Measurements from ENCODE around the gene BPIFA3. TPM values are rescaled to one million over a fixed set of nuclear protein-coding genes. Genes with fewer than 3 reads are reported as not detected.

Gene BPIFA3
- total RNA-seq, 5 donors from 2014 or later (not counting 1 experiment from before 2014, with no cell fraction given) = not detected

DNA sequence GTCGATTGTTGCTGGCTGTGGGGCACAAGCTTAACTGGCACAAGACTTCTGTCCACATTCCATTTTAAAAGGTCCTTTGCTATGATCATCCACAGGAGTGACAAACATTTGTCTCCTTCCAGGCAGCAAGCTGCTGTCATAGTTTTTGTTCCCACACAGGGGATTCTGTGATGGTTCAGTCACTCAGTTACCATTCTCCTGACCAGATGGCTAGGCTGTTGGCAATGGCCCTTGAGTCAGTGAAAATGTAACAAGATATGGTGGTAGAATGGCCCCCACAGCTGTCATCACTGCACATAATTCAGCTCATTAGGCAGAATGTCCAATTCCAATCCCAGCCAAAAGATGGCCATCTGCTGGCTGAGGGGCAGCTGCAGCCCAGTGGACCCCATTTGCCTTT lies 32.3 kb downstream of the BPIFA3 start:
- Histone ChIP-seq H3K27ac (ENCODE audit: low read length) (no peak overlapping the region), H3K4me3 (ENCODE audit: control insufficient read depth in 1 of 2, extremely low read depth in 1 of 2, low read length in 1 of 2) (no peak overlapping the region), H3K9me3 (no peaks in the 10 kb centered on the region), H3K4me1 (ENCODE audit: control insufficient read depth in 1 of 2, extremely low read depth in 1 of 2, insufficient read depth in 2 of 2, low read length in 2 of 2) (no peaks in the 10 kb centered on the region), H3K27me3 (replicated peaks in 1 of 2; ENCODE audit: control insufficient read depth in 2 of 2, extremely low read depth in 1 of 2, insufficient read depth in 2 of 2, low read length in 1 of 2) (peaks cover 0 to 3% of the 10 kb centered on the region in 2 experiments), H3K36me3 (ENCODE audit: control insufficient read depth in 2 of 2, extremely low read depth in 1 of 2, insufficient read depth in 1 of 2, low read length in 1 of 2) (no peaks in the 10 kb centered on the region)
- H3K27me3 Mint-ChIP-seq = peaks cover 5% of the 10 kb centered on the region in 2 donors
- ChIA-PET POLR2A (no interaction called here), CTCF (no interaction called here)
- peaks cover 0 to 4% (median 4%) of the 10 kb centered on the region in 3 donors for H3K9me3 Mint-ChIP-seq
- no peak overlapping the region for H3K27ac Mint-ChIP-seq
- ATAC-seq (replicated peaks in 1 of 4) (no peak), DNase-seq (no peak)
- H3K4me3 Mint-ChIP-seq = no peak overlapping the region
- no peaks in the 10 kb centered on the region for H3K36me3 Mint-ChIP-seq
- 100% methylated on average over 1 of the region's 1 CpG for WGBS (ENCODE audit: insufficient coverage)
- no peaks in the 10 kb centered on the region for H3K4me1 Mint-ChIP-seq

DNA sequence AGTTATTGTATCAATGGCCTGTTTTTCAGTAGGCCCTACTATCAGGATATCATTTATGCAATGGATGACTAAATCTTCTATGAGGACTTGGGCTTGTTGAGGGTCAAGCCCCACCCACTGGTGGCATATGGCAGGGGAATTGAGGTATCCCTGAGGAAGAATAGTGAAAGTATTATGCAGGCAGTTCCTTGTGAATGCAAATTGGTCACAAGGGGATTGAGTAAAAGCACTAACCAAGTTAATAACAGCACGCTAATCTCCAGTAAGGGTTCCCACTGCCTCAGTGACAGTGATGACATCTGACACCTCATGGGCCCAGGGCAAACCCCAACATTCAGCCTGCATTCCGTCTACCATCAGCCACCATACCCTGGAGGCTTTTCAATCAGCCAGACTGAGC lies 33.5 kb downstream of the BPIFA3 start:
- Histone ChIP-seq H3K9me3 (no peaks in the 10 kb centered on the region), H3K4me1 (ENCODE audit: control insufficient read depth in 1 of 2, extremely low read depth in 1 of 2, insufficient read depth in 2 of 2, low read length in 2 of 2) (no peaks in the 10 kb centered on the region), H3K27me3 (replicated peaks in 1 of 2; ENCODE audit: control insufficient read depth in 2 of 2, extremely low read depth in 1 of 2, insufficient read depth in 2 of 2, low read length in 1 of 2) (peaks cover 0 to 3% of the 10 kb centered on the region in 2 experiments), H3K27ac (ENCODE audit: low read length) (no peak overlapping the region), H3K4me3 (ENCODE audit: control insufficient read depth in 1 of 2, extremely low read depth in 1 of 2, low read length in 1 of 2) (no peak overlapping the region), H3K36me3 (ENCODE audit: control insufficient read depth in 2 of 2, extremely low read depth in 1 of 2, insufficient read depth in 1 of 2, low read length in 1 of 2) (no peaks in the 10 kb centered on the region)
- DNase-seq (no peak), ATAC-seq (replicated peaks in 1 of 4) (no peak)
- H3K36me3 Mint-ChIP-seq = no peaks in the 10 kb centered on the region
- ChIA-PET CTCF (no interaction called here), POLR2A (no interaction called here)
- WGBS (ENCODE audit: insufficient coverage) = 100% methylated on average over 1 of the region's 2 CpGs
- H3K27me3 Mint-ChIP-seq = peaks cover 6 to 9% of the 10 kb centered on the region in 2 donors
- H3K4me1 Mint-ChIP-seq = no peaks in the 10 kb centered on the region
- no peak overlapping the region for H3K4me3 Mint-ChIP-seq
- peaks cover 0 to 5% (median 4%) of the 10 kb centered on the region in 3 donors for H3K9me3 Mint-ChIP-seq
- H3K27ac Mint-ChIP-seq = no peak overlapping the region

DNA sequence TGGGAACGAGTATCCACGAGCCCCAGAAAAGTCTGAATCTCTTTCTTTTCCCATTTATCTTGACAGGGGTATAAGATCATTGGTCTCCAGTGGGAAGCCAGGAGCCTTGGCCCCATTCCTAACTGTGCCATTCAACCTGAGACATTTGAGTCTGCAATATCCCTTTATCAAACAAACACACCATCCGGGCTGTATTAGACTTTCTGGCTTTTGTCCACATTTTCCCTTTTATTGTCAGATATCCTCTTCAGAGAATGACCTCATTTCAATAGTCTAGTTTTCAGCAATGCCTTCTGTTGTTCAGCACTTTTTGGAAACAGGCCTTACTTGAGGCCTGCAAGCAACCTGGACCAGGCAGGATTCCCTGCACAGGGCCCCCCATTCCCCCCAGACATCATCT lies 34.3 kb downstream of the BPIFA3 start:
- Mint-ChIP-seq H3K4me3 (no peak overlapping the region), H3K27me3 (peaks cover 6 to 9% of the 10 kb centered on the region in 2 donors), H3K27ac (no peak overlapping the region), H3K36me3 (no peaks in the 10 kb centered on the region), H3K9me3 (peaks cover 0 to 5% (median 4%) of the 10 kb centered on the region in 3 donors), H3K4me1 (no peaks in the 10 kb centered on the region)
- no peak overlapping the region for H3K27ac ChIP-seq (ENCODE audit: low read length)
- no peaks in the 10 kb centered on the region for H3K36me3 ChIP-seq (ENCODE audit: control insufficient read depth in 2 of 2, extremely low read depth in 1 of 2, insufficient read depth in 1 of 2, low read length in 1 of 2)
- ATAC-seq (replicated peaks in 1 of 4) (no peak), DNase-seq (no peak)
- H3K27me3 ChIP-seq (replicated peaks in 1 of 2; ENCODE audit: control insufficient read depth in 2 of 2, extremely low read depth in 1 of 2, insufficient read depth in 2 of 2, low read length in 1 of 2) = peaks cover 0 to 3% of the 10 kb centered on the region in 2 experiments
- POLR2A ChIA-PET = no interaction called here
- CTCF ChIA-PET = no interaction called here
- H3K9me3 ChIP-seq = no peaks in the 10 kb centered on the region
- no peaks in the 10 kb centered on the region for H3K4me1 ChIP-seq (ENCODE audit: control insufficient read depth in 1 of 2, extremely low read depth in 1 of 2, insufficient read depth in 2 of 2, low read length in 2 of 2)
- H3K4me3 ChIP-seq (ENCODE audit: control insufficient read depth in 1 of 2, extremely low read depth in 1 of 2, low read length in 1 of 2) = no peak overlapping the region
- 100% methylated on average over 1 of the region's 3 CpGs for WGBS (ENCODE audit: insufficient coverage)

DNA sequence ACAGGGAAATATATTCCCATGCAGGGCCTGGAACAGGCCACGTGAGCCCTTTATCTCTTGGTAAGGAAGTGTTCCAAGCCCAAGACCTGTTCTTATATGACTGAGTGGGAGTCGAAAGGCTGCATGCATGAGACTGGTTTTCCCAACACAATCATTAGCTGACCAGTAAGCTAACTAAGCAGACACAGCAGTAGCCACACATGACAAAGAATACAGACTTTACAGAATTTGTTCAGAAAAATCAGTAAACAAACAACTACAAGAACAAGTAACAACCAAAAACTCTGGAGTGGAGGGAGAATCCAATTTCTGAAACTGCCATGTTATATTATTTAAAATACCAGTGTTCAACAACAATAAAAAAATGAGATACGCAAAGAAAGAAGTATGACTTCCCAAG lies 35.3 kb downstream of the BPIFA3 start:
- Mint-ChIP-seq H3K4me1 (no peaks in the 10 kb centered on the region), H3K36me3 (no peaks in the 10 kb centered on the region), H3K27ac (no peak overlapping the region), H3K9me3 (peaks cover 0 to 5% (median 4%) of the 10 kb centered on the region in 3 donors), H3K4me3 (no peak overlapping the region), H3K27me3 (peaks cover 9 to 10% of the 10 kb centered on the region in 2 donors)
- no peak overlapping the region for H3K27ac ChIP-seq (ENCODE audit: low read length)
- no CpG with 5 or more reads among the region's 3 CpGs for WGBS (ENCODE audit: insufficient coverage)
- ATAC-seq (replicated peaks in 1 of 4) = no peak
- CTCF ChIA-PET = no interaction called here
- POLR2A ChIA-PET = no interaction called here
- peaks cover 0 to 6% of the 10 kb centered on the region in 2 experiments for H3K27me3 ChIP-seq (replicated peaks in 1 of 2; ENCODE audit: control insufficient read depth in 2 of 2, extremely low read depth in 1 of 2, insufficient read depth in 2 of 2, low read length in 1 of 2)
- no peaks in the 10 kb centered on the region for H3K9me3 ChIP-seq
- no peaks in the 10 kb centered on the region for H3K36me3 ChIP-seq (ENCODE audit: control insufficient read depth in 2 of 2, extremely low read depth in 1 of 2, insufficient read depth in 1 of 2, low read length in 1 of 2)
- no peak overlapping the region for H3K4me3 ChIP-seq (ENCODE audit: control insufficient read depth in 1 of 2, extremely low read depth in 1 of 2, low read length in 1 of 2)
- no peak for DNase-seq
- no peaks in the 10 kb centered on the region for H3K4me1 ChIP-seq (ENCODE audit: control insufficient read depth in 1 of 2, extremely low read depth in 1 of 2, insufficient read depth in 2 of 2, low read length in 2 of 2)

DNA sequence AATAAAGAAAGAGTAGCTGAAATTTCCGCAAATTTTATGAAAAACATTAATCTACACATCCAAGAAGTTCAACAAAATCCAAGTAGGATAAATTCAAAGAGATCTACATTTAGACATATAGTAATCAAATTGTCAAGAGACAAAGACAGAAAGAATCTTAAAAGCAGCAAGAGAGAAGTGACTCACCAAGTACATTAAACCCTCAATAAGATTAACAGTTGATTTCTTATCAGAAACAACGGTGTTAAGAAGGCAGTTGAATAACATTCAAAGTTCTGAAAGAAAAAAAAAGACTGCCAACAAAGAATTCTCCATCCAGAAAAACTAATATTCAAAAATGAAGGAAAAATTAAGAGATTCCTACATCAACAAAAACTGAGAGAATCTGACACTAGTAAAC lies 37.9 kb downstream of the BPIFA3 start:
- no peak overlapping the region for H3K4me3 ChIP-seq (ENCODE audit: control insufficient read depth in 1 of 2, extremely low read depth in 1 of 2, low read length in 1 of 2)
- no CpG with 5 or more reads among the region's 2 CpGs for WGBS (ENCODE audit: insufficient coverage)
- no peak overlapping the region for H3K27ac ChIP-seq (ENCODE audit: low read length)
- H3K4me1 ChIP-seq (ENCODE audit: control insufficient read depth in 1 of 2, extremely low read depth in 1 of 2, insufficient read depth in 2 of 2, low read length in 2 of 2) = no peaks in the 10 kb centered on the region
- no peaks in the 10 kb centered on the region for H3K9me3 ChIP-seq
- H3K27me3 Mint-ChIP-seq = peaks cover 9 to 10% of the 10 kb centered on the region in 2 donors
- peaks cover 0 to 5% (median 4%) of the 10 kb centered on the region in 3 donors for H3K9me3 Mint-ChIP-seq
- no peak overlapping the region for H3K4me3 Mint-ChIP-seq
- ChIA-PET POLR2A (no interaction called here), CTCF (no interaction called here)
- no peaks in the 10 kb centered on the region for H3K36me3 ChIP-seq (ENCODE audit: control insufficient read depth in 2 of 2, extremely low read depth in 1 of 2, insufficient read depth in 1 of 2, low read length in 1 of 2)
- no peak for ATAC-seq (replicated peaks in 1 of 4)
- no peak for DNase-seq
- no peaks in the 10 kb centered on the region for H3K36me3 Mint-ChIP-seq
- H3K4me1 Mint-ChIP-seq = no peaks in the 10 kb centered on the region
- no peak overlapping the region for H3K27ac Mint-ChIP-seq
- H3K27me3 ChIP-seq (replicated peaks in 1 of 2; ENCODE audit: control insufficient read depth in 2 of 2, extremely low read depth in 1 of 2, insufficient read depth in 2 of 2, low read length in 1 of 2) = peaks cover 0 to 10% of the 10 kb centered on the region in 2 experiments

DNA sequence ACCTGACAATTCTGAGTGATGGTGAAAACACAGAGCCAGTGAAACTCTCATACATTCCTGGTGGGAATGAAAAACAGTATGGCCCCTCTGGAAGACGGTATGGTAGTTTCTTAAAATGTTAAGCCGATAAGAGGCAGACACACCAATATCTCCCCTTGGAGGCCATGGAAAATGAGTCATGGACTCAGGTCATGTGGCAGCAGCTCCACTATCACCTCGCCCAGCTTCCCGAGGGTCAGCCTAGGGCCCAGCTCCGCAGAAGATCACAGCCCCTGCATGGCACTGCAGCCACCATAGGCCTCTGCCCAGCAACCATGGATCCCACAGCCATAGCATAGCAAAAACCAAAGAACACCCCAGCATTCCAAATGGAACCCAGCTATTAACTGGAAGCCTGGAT lies 40.1 kb downstream of the BPIFA3 start:
- Histone ChIP-seq H3K4me1 (ENCODE audit: control insufficient read depth in 1 of 2, extremely low read depth in 1 of 2, insufficient read depth in 2 of 2, low read length in 2 of 2) (no peaks in the 10 kb centered on the region), H3K36me3 (ENCODE audit: control insufficient read depth in 2 of 2, extremely low read depth in 1 of 2, insufficient read depth in 1 of 2, low read length in 1 of 2) (no peaks in the 10 kb centered on the region), H3K9me3 (no peaks in the 10 kb centered on the region), H3K27ac (ENCODE audit: low read length) (no peak overlapping the region), H3K27me3 (replicated peaks in 1 of 2; ENCODE audit: control insufficient read depth in 2 of 2, extremely low read depth in 1 of 2, insufficient read depth in 2 of 2, low read length in 1 of 2) (peaks cover 3 to 15% of the 10 kb centered on the region in 2 experiments), H3K4me3 (ENCODE audit: control insufficient read depth in 1 of 2, extremely low read depth in 1 of 2, low read length in 1 of 2) (no peak overlapping the region)
- Mint-ChIP-seq H3K27ac (no peak overlapping the region), H3K4me3 (no peak overlapping the region), H3K27me3 (peaks cover 18 to 23% of the 10 kb centered on the region in 2 donors), H3K36me3 (no peaks in the 10 kb centered on the region), H3K4me1 (peaks cover 0 to 1% (median 0%) of the 10 kb centered on the region in 3 donors), H3K9me3 (peaks cover 0 to 5% (median 4%) of the 10 kb centered on the region in 3 donors)
- 89% methylated on average over 3 of the region's 5 CpGs for WGBS (ENCODE audit: insufficient coverage)
- ChIA-PET POLR2A (no interaction called here), CTCF (no interaction called here)
- DNase-seq (no peak), ATAC-seq (replicated peaks in 1 of 4) (no peak)

DNA sequence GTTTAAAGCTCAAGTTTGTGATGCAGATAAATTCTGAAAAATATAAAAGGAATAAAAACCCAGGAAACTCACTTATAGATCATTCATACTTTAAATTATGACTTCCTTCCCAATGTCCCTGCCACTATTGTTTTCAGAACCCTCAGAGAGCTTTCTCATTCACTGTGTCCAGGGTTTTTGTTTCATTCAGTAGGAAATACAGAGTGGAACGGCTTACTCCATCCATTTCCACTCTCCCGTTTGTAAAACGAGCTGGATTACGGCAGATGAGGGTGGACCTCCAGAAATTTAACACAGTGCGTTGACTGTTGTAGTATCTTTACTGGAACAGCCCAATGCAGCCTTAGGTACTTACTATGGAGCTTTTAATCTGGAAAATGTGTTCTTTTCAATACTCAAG lies 42.2 kb downstream of the BPIFA3 start:
- Histone ChIP-seq H3K4me1 (ENCODE audit: control insufficient read depth in 1 of 2, extremely low read depth in 1 of 2, insufficient read depth in 2 of 2, low read length in 2 of 2) (no peaks in the 10 kb centered on the region), H3K9me3 (no peaks in the 10 kb centered on the region), H3K27ac (ENCODE audit: low read length) (no peak overlapping the region), H3K4me3 (ENCODE audit: control insufficient read depth in 1 of 2, extremely low read depth in 1 of 2, low read length in 1 of 2) (no peak overlapping the region), H3K36me3 (ENCODE audit: control insufficient read depth in 2 of 2, extremely low read depth in 1 of 2, insufficient read depth in 1 of 2, low read length in 1 of 2) (no peaks in the 10 kb centered on the region), H3K27me3 (replicated peaks in 1 of 2; ENCODE audit: control insufficient read depth in 2 of 2, extremely low read depth in 1 of 2, insufficient read depth in 2 of 2, low read length in 1 of 2) (peaks cover 3 to 24% of the 10 kb centered on the region in 2 experiments)
- Mint-ChIP-seq H3K27me3 (peaks cover 20 to 27% of the 10 kb centered on the region in 2 donors), H3K27ac (no peak overlapping the region), H3K4me3 (no peak overlapping the region), H3K9me3 (peaks cover 0 to 1% (median under 1%) of the 10 kb centered on the region in 3 donors), H3K36me3 (no peaks in the 10 kb centered on the region), H3K4me1 (peaks cover 0 to 1% (median 0%) of the 10 kb centered on the region in 3 donors)
- no peak for ATAC-seq (replicated peaks in 1 of 4)
- no peak for DNase-seq
- ChIA-PET CTCF (no interaction called here), POLR2A (no interaction called here)
- WGBS (ENCODE audit: insufficient coverage) = no CpG with 5 or more reads among the region's 5 CpGs

Measured in T-cell (primary cell).